ENCODE measurements around the gene VWC2L. TPM values are rescaled to one million over a fixed set of nuclear protein-coding genes. Genes with fewer than 3 reads are reported as not detected.

The VWC2L gene
- polyA plus RNA-seq, 1 donor from 2014 or later = 0.31 TPM

GRCh38 chr2:214482728-214483127 lies 71.9 kb downstream of the VWC2L start:
- H4K20me1 ChIP-seq (ENCODE audit: insufficient read depth) = no peaks in the 10 kb centered on the region
- H3K79me2 ChIP-seq (replicated peaks; ENCODE audit: insufficient read depth, low read length) = no peaks in the 10 kb centered on the region
- no peaks in the 10 kb centered on the region for H3K9me3 ChIP-seq (ENCODE audit: low read length)
- H3K27me3 ChIP-seq (ENCODE audit: insufficient read depth, low read depth, low read length) = no peaks in the 10 kb centered on the region
- TF ChIP-seq RAD21 (conservative IDR thresholded peaks at IDR 0.05) = no peak
- no peak overlapping the region for H3K4me2 ChIP-seq (ENCODE audit: low read length)
- no peak overlapping the region for H3K4me3 ChIP-seq (ENCODE audit: low read length)
- H3K9me2 ChIP-seq (ENCODE audit: insufficient read depth, low read length) = no peaks in the 10 kb centered on the region
- H2AFZ ChIP-seq (ENCODE audit: low read depth, low read length) = no peak overlapping the region
- no peaks in the 10 kb centered on the region for H3F3A ChIP-seq (ENCODE audit: insufficient read depth, low read length, poor library complexity, severe bottlenecking)
- no peaks in the 10 kb centered on the region for H3K36me3 ChIP-seq (ENCODE audit: insufficient read depth, low read length)
- H3K27ac ChIP-seq (ENCODE audit: low read length) = no peak overlapping the region
- H3K9ac ChIP-seq (ENCODE audit: low read length) = no peak overlapping the region

GRCh38 chr2:214484239-214484638 lies 73.4 kb downstream of the VWC2L start:
- no peak for TF ChIP-seq RAD21 (conservative IDR thresholded peaks at IDR 0.05)
- TF ChIP-seq TAF1 (IDR thresholded peaks at IDR 0.05; ENCODE audit: low read depth) = no peak
- no peak for TF ChIP-seq SMC3 (conservative IDR thresholded peaks at IDR 0.05; ENCODE audit: poor library complexity)
- TF ChIP-seq POLR2AphosphoS5 (IDR thresholded peaks at IDR 0.05) = no peak
- no peak for TF ChIP-seq MXI1 (conservative IDR thresholded peaks at IDR 0.05; ENCODE audit: poor library complexity, severe bottlenecking)
- TF ChIP-seq EZH2 (IDR thresholded peaks at IDR 0.05; ENCODE audit: borderline replicate concordance, insufficient read depth, low read length, poor library complexity, severe bottlenecking) = no peak
- no peak for TF ChIP-seq CTCF (IDR thresholded peaks at IDR 0.05; ENCODE audit: poor library complexity, severe bottlenecking)

GRCh38 chr2:214484701-214485100 lies 73.8 kb downstream of the VWC2L start:
- no peaks in the 10 kb centered on the region for H4K20me1 ChIP-seq (ENCODE audit: insufficient read depth)
- no peaks in the 10 kb centered on the region for H3F3A ChIP-seq (ENCODE audit: insufficient read depth, low read length, poor library complexity, severe bottlenecking)
- no peaks in the 10 kb centered on the region for H3K27me3 ChIP-seq (ENCODE audit: insufficient read depth, low read depth, low read length)
- TF ChIP-seq TAF1 (IDR thresholded peaks at IDR 0.05; ENCODE audit: low read depth) (no peak), EZH2 (IDR thresholded peaks at IDR 0.05; ENCODE audit: borderline replicate concordance, insufficient read depth, low read length, poor library complexity, severe bottlenecking) (no peak), EP300 (conservative IDR thresholded peaks at IDR 0.05; ENCODE audit: poor library complexity, severe bottlenecking) (no peak), POLR2AphosphoS5 (IDR thresholded peaks at IDR 0.05) (no peak)
- H3K79me2 ChIP-seq (replicated peaks; ENCODE audit: insufficient read depth, low read length) = no peaks in the 10 kb centered on the region
- no peaks in the 10 kb centered on the region for H3K9me3 ChIP-seq (ENCODE audit: low read length)
- no peak overlapping the region for H3K27ac ChIP-seq (ENCODE audit: low read length)
- H3K36me3 ChIP-seq (ENCODE audit: insufficient read depth, low read length) = no peaks in the 10 kb centered on the region
- H2AFZ ChIP-seq (ENCODE audit: low read depth, low read length) = no peak overlapping the region
- no peak overlapping the region for H3K9ac ChIP-seq (ENCODE audit: low read length)
- no peak overlapping the region for H3K4me2 ChIP-seq (ENCODE audit: low read length)
- H3K4me3 ChIP-seq (ENCODE audit: low read length) = no peak overlapping the region
- no peaks in the 10 kb centered on the region for H3K9me2 ChIP-seq (ENCODE audit: insufficient read depth, low read length)

More at GRCh38 chr2:214484239-214484638, 73.4 kb downstream of the VWC2L start:
- H3K27me3 ChIP-seq (ENCODE audit: insufficient read depth, low read depth, low read length) = no peaks in the 10 kb centered on the region
- H3F3A ChIP-seq (ENCODE audit: insufficient read depth, low read length, poor library complexity, severe bottlenecking) = no peaks in the 10 kb centered on the region
- no peaks in the 10 kb centered on the region for H4K20me1 ChIP-seq (ENCODE audit: insufficient read depth)
- H3K4me2 ChIP-seq (ENCODE audit: low read length) = no peak overlapping the region
- H3K79me2 ChIP-seq (replicated peaks; ENCODE audit: insufficient read depth, low read length) = no peaks in the 10 kb centered on the region
- no peaks in the 10 kb centered on the region for H3K9me3 ChIP-seq (ENCODE audit: low read length)
- H3K27ac ChIP-seq (ENCODE audit: low read length) = no peak overlapping the region
- no peak overlapping the region for H3K9ac ChIP-seq (ENCODE audit: low read length)
- H3K9me2 ChIP-seq (ENCODE audit: insufficient read depth, low read length) = no peaks in the 10 kb centered on the region
- no peak overlapping the region for H2AFZ ChIP-seq (ENCODE audit: low read depth, low read length)
- no peaks in the 10 kb centered on the region for H3K36me3 ChIP-seq (ENCODE audit: insufficient read depth, low read length)
- no peak overlapping the region for H3K4me3 ChIP-seq (ENCODE audit: low read length)

GRCh38 chr2:214489181-214489580 lies 78.3 kb downstream of the VWC2L start:
- Histone ChIP-seq H4K20me1 (ENCODE audit: insufficient read depth) (no peaks in the 10 kb centered on the region), H3K4me2 (ENCODE audit: low read length) (no peak overlapping the region), H3K27me3 (ENCODE audit: insufficient read depth, low read depth, low read length) (no peaks in the 10 kb centered on the region), H3K79me2 (replicated peaks; ENCODE audit: insufficient read depth, low read length) (no peaks in the 10 kb centered on the region), H3K36me3 (ENCODE audit: insufficient read depth, low read length) (no peaks in the 10 kb centered on the region), H3K4me3 (ENCODE audit: low read length) (no peak overlapping the region), H3K9me2 (ENCODE audit: insufficient read depth, low read length) (no peaks in the 10 kb centered on the region), H3K9ac (ENCODE audit: low read length) (no peak overlapping the region), H3K9me3 (ENCODE audit: low read length) (no peaks in the 10 kb centered on the region), H3K27ac (ENCODE audit: low read length) (no peak overlapping the region), H3F3A (ENCODE audit: insufficient read depth, low read length, poor library complexity, severe bottlenecking) (no peaks in the 10 kb centered on the region), H2AFZ (ENCODE audit: low read depth, low read length) (no peak overlapping the region)
- TF ChIP-seq RAD21 (conservative IDR thresholded peaks at IDR 0.05) (no peak), EZH2 (IDR thresholded peaks at IDR 0.05; ENCODE audit: borderline replicate concordance, insufficient read depth, low read length, poor library complexity, severe bottlenecking) (no peak), TAF1 (IDR thresholded peaks at IDR 0.05; ENCODE audit: low read depth) (no peak)
